PFSK-1 (cell line): ENCODE results near the gene SDHAF1.

Experiments
- POLR2AphosphoS5 ChIP-seq: IDR thresholded peaks from 2 replicates; pipeline ENCODE4 v1.6.1; 2012; ENCODE audit warnings: low read depth, mild to moderate bottlenecking, control low read depth, low read length, moderate library complexity
- REST ChIP-seq, 2 experiments: IDR thresholded peaks; 2 replicates each; pipeline versions ENCODE4 v1.6.1 to v1.8.0; 2011 to 2012; ENCODE audit warnings: low read depth in 2 of 2, low read length in 2 of 2, control low read depth in 1 of 2, inconsistent platforms in 1 of 2, mild to moderate bottlenecking in 1 of 2, moderate library complexity in 1 of 2; ENCODE audit not compliant: insufficient read depth in 1 of 2
- SIN3A ChIP-seq: IDR thresholded peaks from 2 replicates; pipeline ENCODE4 v1.6.1; 2012; ENCODE audit warnings: mild to moderate bottlenecking, low read length, moderate library complexity, borderline replicate concordance; ENCODE audit not compliant: insufficient read depth

- peak; percentile 97 to 98 for TF ChIP-seq REST (IDR thresholded peaks at IDR 0.05; ENCODE audit: insufficient read depth in 1 of 2, low read depth in 2 of 2, low read length in 2 of 2)
- no peak; the same call in 1 of the 2 replicates for TF ChIP-seq SIN3A
- no peak for TF ChIP-seq POLR2AphosphoS5
These were observed 31.5 kb upstream of the SDHAF1 start for GRCh38 chr19:35963514-35963913.
